Raji (cell line): ENCODE measurements around the gene ATMIN.

ENCODE experiments used
- POLR2A ChIP-seq: IDR thresholded peaks from 2 replicates; pipeline ENCODE4 v1.6.1; 2011; ENCODE audit warnings: low read depth, low read length, control low read depth; ENCODE audit not compliant: insufficient read depth

ATMIN gene

DNA sequence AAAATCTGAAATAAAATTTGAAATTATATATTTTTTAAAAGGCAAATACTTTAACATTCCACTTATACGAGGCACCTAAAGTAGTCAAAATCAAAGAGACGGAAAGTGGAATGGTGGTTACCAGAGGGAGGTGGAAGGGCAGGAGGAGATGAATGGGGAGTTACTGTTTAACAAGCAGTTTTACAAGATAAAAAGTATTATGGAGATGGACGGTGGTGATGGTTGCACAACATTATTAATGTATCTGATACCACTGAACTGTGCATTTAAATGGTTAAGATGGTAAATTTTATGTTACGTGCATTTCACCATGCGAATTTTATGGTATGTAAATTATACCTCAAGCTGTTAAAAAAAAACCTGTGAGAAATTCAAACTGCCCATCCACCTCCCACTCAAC lies 34.3 kb upstream of the ATMIN start:
- TF ChIP-seq POLR2A = no peak

DNA sequence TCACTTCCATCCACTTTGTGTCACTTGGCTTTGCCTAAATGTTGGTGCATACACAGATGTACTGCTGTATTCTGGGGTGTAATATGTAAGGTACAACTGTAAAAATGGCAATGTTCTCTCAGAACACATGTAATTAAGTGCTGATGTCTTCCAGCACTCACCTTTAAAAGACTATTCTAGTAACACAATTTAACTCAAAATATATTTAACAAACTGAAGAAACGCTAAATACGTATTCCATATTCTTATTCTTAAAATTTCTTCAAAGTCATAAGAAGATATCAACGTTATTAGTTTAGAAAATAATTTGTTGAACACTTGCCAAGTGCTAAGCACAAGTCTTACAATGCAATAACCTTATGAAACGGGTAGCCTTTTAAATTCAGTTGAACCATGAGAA lies 32.6 kb upstream of the ATMIN start:
- no peak for TF ChIP-seq POLR2A

DNA sequence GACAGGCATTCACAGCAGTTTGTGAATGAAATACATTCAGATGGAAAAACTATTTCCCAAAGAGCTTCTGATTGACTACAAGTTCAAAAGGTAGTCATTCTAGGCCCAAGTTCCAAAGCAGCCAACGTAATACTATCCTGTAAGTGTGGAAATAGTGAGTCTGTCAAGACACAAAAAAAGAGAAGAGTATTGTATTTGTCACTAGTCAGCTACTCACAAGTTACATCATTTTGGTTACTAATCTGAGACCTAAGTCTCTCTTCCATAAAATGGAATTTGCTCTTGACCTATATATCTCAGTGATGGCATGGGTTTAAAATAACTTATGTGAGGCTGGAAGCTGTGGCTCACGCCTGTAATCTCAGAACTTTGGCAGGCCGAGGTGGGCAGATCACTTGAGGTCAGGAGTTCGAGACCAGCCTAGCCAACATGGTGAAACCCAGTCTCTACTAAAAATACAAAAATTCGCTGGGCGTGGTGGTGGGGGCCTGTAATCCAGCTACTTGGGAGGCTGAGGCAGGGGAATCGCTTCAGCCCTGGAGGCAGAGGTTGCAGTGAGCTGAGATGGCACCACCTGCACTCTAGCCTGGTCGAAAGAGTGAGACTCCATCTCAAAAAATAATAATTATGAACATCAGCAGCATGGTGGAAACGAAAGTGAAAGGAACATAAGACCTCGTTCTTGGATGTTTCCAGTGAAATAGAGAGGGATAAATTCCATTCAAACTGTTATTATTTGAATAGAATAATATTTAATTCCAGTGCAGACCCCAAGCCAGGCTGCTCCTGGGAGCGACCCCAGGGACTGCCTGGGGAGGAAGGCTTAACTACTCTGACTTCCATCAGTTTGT lies 31.8 kb upstream of the ATMIN start:
- TF ChIP-seq POLR2A = no peak

- no peak for TF ChIP-seq POLR2A
Measured at GRCh38 chr16:81004646-81005353, 30.8 kb upstream of the ATMIN start.

GRCh38 chr16:81005610-81006161 lies 30.0 kb upstream of the ATMIN start:
- TF ChIP-seq POLR2A = no peak

DNA sequence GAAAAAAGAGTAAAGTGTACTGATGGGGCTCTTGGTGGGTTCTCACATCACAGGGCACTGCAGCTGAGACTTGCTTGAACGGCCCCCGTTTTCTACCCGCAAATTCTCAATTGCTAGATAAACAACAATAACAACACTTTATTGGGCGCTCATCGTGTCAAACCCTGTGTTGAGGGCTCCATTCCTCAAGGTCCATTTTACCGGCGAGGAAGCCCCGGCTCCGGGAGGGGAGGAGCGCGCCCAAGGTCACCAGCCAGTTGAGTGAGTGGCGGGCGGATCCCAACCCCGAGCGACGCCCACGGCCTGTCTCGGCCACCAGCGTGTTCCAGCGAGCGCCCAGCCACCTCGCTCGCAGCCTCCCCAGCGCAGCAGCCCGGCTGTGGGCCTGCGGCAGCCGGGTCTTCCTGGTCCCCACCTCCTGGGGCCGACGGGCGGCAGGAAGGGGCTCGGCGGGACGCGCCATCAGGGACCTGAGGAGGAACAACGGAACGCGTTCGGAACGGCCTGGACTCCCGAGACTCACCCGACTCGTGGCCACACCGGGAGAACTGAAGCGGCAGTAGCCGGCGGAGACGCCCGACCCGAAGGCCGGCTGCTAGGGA lies 29.3 kb upstream of the ATMIN start:
- no peak for TF ChIP-seq POLR2A

DNA sequence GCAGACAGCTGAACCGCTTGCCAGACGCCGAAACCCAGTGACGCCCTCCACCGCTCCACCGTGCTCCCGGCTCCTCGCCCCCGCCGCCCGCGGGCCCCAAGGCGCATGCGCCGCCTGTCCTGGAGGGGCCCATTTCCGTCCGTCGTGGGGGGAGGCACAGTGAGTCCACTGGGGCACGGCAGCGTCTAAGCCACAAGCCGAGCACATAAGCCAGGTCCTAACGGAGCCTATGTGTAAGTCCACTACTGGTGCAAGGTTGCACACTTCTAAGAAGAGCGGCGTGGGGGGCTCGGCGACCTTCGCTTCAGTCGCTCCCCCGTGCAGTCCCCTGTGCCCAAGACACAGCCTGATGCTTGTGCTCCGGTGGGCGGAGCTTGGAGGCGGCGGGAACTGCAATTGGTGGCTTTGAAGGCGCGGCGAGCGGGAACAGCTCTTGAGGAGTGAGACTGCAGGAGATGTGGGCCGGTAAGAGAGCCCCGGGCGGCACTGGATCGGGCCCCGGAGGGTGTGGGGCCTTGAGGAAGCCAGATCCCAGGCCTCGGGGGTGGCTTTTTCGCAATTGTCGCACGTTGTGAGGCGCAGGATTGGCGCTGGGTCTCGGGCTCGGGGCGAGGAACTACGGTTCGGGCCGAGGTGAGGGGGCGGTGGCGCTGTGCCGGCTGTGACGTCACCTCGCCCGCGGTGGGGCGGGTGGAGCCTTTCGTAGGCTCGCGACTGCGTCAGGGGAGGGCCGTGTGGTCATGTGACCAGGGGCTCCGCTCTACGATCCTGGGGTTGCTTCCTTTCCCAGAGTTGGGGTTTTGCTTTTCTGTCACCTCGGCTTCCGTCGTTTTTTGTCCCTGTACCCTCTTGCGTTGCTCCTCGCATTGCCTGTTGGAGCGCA lies 28.6 kb upstream of the ATMIN start, which contains the start of the genes CENPN and CMC2:
Gene CENPN, plus strand, starts transcription at position 402 of the 883 bp plus-strand sequence. CDS start 4,726 bp downstream, outside the sequence.
Gene CMC2, minus strand, starts transcription at position 73 of the 883 bp plus-strand sequence. CDS start 9,491 bp downstream, outside the sequence.
- TF ChIP-seq POLR2A = peak; percentile 72

- no peak for TF ChIP-seq POLR2A
Measured at GRCh38 chr16:81008505-81008789, 27.2 kb upstream of the ATMIN start.

GRCh38 chr16:81012974-81013373 lies 22.7 kb upstream of the ATMIN start:
- TF ChIP-seq POLR2A = no peak

GRCh38 chr16:81014672-81015071 lies 21.0 kb upstream of the ATMIN start:
- TF ChIP-seq POLR2A = no peak

- no peak for TF ChIP-seq POLR2A
Measured at GRCh38 chr16:81018496-81018895, 17.1 kb upstream of the ATMIN start.

DNA sequence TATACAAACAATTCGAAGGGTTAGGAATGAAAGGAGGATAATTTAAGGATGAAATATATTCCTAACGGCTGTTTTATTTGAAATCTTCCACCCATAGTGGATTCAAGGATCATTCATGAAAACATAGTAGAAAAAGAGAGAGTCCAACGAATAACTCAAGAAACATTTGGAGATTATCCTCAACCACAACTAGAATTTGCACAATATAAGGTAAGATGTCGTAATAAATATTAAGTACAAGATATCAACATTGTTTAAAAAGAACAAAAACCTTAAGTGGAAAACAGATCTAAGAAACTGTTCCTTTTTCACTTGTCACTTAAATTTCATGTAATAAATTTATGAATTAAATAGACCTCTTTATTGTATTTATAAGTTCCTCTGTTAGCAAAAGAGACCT lies 9.2 kb upstream of the ATMIN start:
- TF ChIP-seq POLR2A = no peak

DNA sequence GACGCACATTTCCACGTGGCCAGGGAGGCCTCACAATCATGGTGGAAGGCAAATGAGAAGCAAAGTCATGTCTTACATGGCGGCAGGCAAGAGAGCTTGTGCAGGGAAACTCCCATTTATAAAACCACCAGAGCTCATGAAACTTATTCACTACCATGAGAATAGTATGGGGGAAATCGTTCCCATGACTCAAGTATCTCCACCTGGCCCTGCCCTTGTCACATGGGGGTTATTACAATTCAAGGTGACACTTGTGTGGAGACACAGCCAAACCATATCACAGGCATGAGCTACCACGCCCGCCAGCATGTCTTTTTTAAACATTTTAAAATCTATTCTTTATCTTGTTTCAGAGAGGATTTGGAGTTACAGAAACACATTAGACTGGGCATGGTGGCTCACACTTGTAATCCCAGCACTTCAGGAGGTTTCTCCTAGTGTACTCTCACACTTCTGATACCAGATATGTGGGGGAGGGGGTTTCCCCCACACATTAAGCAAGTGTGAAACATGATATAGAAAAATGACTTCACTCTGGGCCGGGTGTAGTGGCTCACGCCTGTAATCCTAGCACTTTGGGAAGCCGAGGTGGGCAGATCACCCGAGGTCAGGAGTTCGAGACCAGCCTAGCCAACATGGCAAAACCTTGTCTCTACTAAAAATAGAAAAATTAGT lies 5.6 kb upstream of the ATMIN start:
- TF ChIP-seq POLR2A = no peak
